ENCODE measurements around the gene PSMA8.

PSMA8 gene

DNA sequence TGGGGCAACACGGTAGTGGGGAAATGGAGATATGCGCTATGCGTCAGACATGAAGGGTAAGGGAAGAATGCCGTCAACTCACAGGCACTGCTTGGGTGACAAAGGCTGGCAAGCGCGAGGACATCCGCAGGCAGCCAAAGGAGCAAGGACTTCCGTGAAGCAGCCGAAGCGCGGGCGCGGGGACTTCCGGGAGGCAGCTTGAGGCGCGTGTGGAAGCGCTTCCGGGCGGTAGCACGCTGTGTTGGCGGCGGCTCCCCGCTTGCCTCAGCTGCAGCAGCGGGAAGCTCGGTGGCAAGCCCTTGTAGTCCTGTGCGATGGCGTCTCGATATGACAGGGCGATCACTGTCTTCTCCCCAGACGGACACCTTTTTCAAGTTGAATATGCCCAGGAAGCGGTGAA is at the start of gene PSMA8:
Gene PSMA8 (plus strand): TSS at position 218 of the 400 bp plus-strand sequence. CDS start 97 bp downstream, at position 315.
- DNase-seq: no peak
- H3K4me3 Mint-ChIP-seq: no peak within 1 kb of the TSS
- peak within 1 kb of the TSS; percentile 77 for H3K27ac Mint-ChIP-seq
- peaks cover 11% of the 10 kb centered on the region for H3K36me3 Mint-ChIP-seq (ENCODE audit: low read depth)
- TF ChIP-seq, protein P1, sequence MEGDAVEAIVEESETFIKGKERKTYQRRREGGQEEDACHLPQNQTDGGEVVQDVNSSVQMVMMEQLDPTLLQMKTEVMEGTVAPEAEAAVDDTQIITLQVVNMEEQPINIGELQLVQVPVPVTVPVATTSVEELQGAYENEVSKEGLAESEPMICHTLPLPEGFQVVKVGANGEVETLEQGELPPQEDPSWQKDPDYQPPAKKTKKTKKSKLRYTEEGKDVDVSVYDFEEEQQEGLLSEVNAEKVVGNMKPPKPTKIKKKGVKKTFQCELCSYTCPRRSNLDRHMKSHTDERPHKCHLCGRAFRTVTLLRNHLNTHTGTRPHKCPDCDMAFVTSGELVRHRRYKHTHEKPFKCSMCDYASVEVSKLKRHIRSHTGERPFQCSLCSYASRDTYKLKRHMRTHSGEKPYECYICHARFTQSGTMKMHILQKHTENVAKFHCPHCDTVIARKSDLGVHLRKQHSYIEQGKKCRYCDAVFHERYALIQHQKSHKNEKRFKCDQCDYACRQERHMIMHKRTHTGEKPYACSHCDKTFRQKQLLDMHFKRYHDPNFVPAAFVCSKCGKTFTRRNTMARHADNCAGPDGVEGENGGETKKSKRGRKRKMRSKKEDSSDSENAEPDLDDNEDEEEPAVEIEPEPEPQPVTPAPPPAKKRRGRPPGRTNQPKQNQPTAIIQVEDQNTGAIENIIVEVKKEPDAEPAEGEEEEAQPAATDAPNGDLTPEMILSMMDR (IDR thresholded peaks at IDR 0.05): no peak
- H3K9me3 Mint-ChIP-seq: peaks cover 21% of the 10 kb centered on the region
- peaks cover 36% of the 10 kb centered on the region for H3K4me1 Mint-ChIP-seq
- H3K27me3 Mint-ChIP-seq (ENCODE audit: low read depth, poor library complexity): no peaks in the 10 kb centered on the region

DNA sequence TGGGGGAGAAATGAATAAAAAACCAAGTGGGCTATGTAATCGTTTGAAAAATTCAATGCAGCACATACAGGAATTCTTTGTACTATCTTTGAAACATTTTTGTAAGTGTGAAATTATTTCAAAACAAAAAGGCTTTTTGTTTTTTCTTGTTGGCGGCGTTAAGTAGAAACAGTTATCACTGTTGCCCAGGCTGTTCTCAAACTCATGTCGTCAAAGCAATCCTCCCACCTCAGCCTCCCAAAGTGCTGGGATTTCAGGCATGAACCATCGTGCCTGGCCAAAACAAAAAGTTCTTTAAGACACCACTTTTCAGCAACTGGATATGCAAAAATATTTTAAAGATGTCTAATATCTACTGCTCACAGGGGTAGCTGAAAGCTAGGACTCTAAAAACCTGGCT is 48.6 kb upstream of the PSMA8 start:
- H3K27ac Mint-ChIP-seq: no peak overlapping the region

DNA sequence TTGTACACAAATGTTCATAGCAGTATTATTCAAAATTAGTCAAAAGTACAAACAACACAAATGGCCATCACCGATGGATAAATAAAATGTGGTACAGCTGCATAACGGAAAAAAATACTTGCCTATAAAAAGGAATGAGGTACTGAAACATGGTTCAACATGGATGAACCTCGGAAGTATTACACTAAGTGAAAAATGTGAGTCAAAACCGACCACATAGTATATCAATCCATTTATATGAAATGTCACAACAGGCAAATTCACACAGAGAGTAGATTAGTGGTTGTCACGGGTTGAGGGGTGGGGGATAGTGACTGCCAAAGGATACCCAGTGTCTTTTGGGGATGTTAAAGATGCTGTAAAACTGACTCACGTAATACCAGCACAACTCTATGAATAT is 46.7 kb upstream of the PSMA8 start:
- Mint-ChIP-seq H3K9me3 (no peaks in the 10 kb centered on the region), H3K27ac (no peak overlapping the region), H3K4me3 (peak overlapping the region; percentile 97), H3K36me3 (ENCODE audit: low read depth) (peaks cover 50% of the 10 kb centered on the region), H3K27me3 (ENCODE audit: low read depth, poor library complexity) (peaks cover 3% of the 10 kb centered on the region), H3K4me1 (peaks cover 33% of the 10 kb centered on the region)
- DNase-seq: no peak
- TF ChIP-seq, protein P1 (IDR thresholded peaks at IDR 0.05): no peak

More for the DNA sequence above, 48.6 kb upstream of the PSMA8 start:
- Mint-ChIP-seq H3K4me3 (no peak overlapping the region), H3K27me3 (ENCODE audit: low read depth, poor library complexity) (no peaks in the 10 kb centered on the region), H3K4me1 (peaks cover 26% of the 10 kb centered on the region), H3K9me3 (no peaks in the 10 kb centered on the region), H3K36me3 (ENCODE audit: low read depth) (peaks cover 68% of the 10 kb centered on the region)
- DNase-seq: no peak
- TF ChIP-seq, protein P1 (IDR thresholded peaks at IDR 0.05): no peak

DNA sequence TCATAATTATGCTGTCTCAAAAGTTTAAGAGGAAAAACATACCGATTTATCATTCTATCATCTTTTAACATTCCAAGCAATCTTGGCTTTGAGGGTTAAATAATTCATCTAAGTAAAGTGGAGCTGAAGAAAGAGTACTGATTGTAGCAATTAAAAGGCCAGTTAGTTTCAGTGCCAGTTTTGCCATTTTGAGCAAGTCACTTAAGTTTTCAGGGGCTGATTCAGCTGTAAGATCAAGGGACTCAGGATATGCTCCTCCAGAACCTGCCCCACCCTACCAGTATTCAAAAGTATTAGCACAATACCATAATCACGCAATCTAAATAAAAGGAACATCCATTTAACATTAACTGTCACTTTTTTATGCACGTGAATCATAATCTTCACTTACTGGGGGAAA is 45.2 kb upstream of the PSMA8 start:
- Mint-ChIP-seq H3K27ac (no peak overlapping the region), H3K36me3 (ENCODE audit: low read depth) (peaks cover 35% of the 10 kb centered on the region), H3K4me1 (peaks cover 33% of the 10 kb centered on the region), H3K9me3 (no peaks in the 10 kb centered on the region), H3K27me3 (ENCODE audit: low read depth, poor library complexity) (peaks cover 3% of the 10 kb centered on the region), H3K4me3 (peak overlapping the region; percentile 97)
- TF ChIP-seq, protein P1 (IDR thresholded peaks at IDR 0.05): no peak
- DNase-seq: no peak

- H3K27me3 Mint-ChIP-seq (ENCODE audit: low read depth, poor library complexity): peaks cover 3% of the 10 kb centered on the region
- peaks cover 25% of the 10 kb centered on the region for H3K36me3 Mint-ChIP-seq (ENCODE audit: low read depth)
- H3K4me1 Mint-ChIP-seq: peaks cover 33% of the 10 kb centered on the region
- peak overlapping the region; percentile 96 for H3K27ac Mint-ChIP-seq
- TF ChIP-seq, protein P1 (IDR thresholded peaks at IDR 0.05): no peak
- H3K9me3 Mint-ChIP-seq: no peaks in the 10 kb centered on the region
- peak; percentile 82 for DNase-seq
- H3K4me3 Mint-ChIP-seq: peak overlapping the region; percentile 97
Observed at GRCh38 chr18:26089293-26090129, 44.2 kb upstream of the PSMA8 start.
